HG02623 (cell line): ENCODE results near the gene MYO15A.

ENCODE experiments used
- ATAC-seq: cut with Tn5 transposase; IDR thresholded peaks from one replicate; pipeline ENCODE4 v1.9.1; 2021; ENCODE audit warnings: moderate library complexity; ENCODE audit not compliant: unreplicated experiment

The MYO15A gene

GRCh38 chr17:18156171-18156975, 47.8 kb downstream of the MYO15A start:
- no peak for ATAC-seq

GRCh38 chr17:18156976-18157280, 48.4 kb downstream of the MYO15A start:
- ATAC-seq, result no peak

DNA sequence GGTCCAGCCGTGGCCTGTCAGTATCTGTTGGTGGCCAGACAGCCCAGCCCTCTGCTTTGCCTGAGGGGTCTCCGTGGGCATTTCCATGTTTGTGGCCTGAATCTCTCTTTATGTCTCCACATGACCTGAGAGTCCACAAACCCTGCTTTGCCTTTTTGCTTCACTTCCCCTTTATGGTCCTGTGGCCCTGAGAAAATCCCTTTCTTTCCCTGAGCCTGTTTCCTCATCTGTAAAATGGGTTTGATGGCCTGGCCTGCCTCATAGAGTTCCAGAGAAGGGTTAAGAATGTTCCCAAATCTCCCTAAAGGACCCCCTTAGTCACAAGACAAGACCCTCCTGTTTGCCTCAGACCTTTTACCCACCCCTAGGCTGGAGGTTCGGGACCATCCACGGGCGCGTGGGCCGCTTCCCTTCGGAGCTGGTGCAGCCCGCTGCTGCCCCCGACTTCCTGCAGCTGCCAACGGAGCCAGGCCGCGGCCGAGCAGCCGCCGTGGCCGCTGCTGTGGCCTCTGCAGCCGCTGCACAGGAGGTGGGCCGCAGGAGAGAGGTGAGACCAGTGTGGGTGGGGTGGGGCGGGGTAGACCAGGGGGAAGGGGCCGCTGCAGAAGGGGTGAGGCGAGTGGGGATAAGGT, 48.9 kb downstream of the MYO15A start:
- no peak for ATAC-seq

DNA sequence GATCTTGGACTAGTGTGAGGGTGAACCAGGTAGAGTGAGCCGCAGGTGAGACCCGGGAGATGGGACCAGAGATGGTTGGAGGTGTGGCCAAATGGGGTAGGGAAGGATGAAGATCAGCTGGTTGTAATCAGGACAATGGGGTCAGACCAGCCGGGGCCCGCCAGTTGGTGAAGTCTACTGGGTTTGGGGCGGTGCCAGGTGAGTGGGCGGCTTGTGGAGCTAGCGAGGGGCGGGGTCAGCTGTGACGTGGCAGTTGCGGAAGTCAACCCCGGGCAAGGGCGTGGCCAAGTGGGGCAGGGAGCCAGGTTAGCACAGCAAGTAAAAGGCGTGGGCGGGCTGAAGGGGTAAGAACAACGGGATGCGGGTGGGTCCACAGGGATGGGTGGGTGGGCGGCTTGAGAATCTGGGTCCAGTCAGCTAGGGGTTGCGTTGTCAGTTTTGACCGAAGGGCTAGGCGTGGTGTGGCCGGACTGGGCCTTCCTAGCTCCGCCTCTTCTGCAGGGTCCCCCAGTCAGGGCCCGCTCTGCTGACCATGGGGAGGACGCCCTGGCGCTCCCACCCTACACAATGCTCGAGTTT, 49.6 kb downstream of the MYO15A start:
- ATAC-seq, result no peak

DNA sequence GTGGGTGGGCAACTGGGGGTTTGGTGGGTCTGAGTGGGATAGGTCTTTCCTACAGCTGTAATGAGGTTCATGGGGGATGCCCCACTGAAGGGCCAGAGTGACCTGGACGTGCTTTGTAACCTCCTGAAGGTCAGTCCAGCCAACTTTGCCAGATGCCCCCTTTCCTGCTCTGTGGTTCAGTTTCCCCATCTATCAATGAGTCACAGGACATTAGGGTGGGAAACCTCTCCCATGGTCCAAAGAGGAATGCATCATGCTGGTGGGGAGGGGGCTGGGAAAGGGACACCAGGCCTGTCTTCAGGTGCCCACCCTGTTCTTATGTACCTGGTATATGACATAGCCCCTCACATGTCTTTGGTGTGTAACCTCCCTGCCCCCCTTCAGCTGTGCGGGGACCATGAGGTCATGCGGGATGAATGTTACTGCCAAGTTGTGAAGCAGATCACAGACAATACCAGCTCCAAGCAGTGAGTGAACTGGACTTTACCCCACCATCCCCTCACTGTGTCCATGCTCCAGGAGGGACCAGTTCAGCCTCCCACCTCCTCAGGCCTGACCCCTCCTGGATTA, 51.1 kb downstream of the MYO15A start:
- ATAC-seq, result no peak

DNA sequence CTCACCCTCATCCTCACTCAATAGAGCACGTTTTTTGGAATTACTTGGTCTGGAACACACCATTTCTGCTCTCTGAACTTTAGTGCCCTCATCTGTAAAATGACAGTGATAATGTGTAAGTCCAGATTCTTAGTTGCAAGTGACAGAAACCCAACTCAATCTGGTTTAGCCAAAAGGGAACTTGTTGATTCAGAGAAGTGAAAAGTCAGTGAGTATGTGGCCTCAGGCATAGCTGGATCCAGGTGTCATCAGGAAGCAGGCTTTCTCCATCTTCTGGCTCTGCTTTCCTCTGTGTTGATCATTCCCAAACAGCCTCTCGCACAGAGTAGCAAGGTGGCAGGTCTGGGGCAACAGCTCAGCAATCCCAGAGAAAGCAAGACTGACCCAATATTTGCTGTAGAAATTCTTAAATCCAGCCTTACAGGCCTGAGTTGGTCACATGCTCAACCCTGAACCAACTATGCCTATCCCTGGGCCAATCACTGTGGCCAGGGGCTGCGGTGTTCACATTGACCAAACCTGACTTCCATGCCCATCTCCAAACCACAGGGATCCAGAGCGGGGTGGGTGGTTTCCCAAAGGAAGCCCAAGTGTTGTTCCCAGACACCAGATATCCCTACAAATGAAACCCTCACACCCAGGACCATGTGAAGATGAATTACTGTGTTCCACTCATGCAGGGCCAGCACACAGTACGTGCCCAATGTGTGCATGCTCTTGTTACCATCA, 51.7 kb downstream of the MYO15A start:
- ATAC-seq, result no peak

DNA sequence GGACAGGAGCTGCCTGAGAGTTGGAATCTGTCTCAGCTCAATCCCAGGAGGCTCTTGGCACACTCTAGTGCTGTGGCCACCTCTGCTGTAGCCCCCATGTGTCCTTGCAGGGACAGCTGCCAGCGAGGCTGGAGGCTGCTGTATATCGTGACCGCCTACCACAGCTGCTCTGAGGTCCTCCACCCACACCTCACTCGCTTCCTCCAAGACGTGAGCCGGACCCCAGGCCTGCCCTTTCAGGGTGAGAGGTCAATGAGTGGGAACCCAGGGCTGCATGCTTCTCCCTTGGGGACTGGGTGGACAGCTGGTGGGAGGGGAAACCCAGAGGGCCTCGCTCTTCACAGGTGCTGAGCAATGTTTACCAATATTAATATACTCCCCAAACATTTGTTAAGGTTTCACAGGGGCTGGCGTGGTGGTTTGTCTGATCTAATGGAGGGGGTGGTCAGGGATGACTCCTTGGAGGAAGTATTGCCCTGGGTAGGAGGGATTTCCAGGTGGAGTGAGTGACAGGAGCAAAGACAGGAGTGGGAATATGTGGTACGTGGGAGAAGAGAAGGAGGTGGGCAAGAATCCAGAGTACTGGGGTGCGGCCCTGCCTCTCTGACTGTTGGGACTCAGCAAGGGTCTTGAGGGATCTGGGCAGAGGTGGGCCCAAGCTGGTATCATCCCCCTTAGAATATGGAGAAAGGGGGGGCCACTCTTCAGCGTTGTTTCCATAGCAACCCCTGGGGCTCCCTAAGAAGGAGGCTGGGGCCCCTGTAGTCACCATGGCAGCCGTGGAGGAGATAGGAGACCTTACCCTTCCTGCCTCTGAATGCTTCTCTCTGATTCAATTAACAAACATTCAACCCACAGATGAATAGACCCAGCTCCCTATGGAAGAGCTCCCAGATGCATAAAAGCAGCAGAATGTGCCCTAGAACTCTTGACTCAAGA, 52.9 kb downstream of the MYO15A start:
- peak; percentile 38 for ATAC-seq

DNA sequence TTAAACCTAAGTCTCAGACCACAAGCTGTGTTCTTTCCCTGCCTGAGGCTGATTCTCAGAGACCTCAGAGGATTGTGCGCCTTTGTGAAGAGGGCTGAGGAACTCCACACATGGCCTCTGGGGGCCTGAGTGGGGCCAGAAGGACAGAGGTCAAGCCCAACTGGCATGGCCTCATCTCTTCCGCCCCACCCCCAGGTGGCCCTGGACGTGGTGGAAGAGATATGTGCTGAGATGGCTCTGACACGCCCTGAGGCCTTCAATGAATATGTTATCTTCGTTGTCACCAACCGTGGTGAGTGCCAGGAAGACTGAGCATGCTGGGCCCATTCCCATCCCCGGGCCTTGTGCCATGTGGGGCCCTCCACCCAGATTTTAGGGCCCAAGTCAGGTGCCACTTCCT, 55.0 kb downstream of the MYO15A start:
- ATAC-seq, result no peak

DNA sequence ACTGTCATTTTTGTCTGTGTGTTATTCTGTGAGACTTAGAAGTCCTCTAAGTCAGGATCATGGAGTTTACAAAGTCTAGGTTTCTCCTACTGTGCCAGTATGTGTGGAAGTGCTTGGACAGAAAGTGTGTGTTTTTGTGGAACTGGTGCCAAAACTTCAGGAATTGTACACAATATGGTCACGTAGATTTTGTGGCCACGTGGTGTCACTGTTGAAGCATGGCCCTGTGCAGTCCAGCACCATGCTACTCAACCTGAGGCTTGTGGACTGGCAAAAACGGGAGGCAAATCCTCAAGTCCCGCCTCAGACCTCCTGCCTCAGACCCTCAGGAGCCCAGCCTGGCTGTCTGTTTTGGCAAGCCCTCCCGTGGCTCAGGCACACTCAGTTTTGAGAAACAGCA, 58.3 kb downstream of the MYO15A start:
- no peak for ATAC-seq

DNA sequence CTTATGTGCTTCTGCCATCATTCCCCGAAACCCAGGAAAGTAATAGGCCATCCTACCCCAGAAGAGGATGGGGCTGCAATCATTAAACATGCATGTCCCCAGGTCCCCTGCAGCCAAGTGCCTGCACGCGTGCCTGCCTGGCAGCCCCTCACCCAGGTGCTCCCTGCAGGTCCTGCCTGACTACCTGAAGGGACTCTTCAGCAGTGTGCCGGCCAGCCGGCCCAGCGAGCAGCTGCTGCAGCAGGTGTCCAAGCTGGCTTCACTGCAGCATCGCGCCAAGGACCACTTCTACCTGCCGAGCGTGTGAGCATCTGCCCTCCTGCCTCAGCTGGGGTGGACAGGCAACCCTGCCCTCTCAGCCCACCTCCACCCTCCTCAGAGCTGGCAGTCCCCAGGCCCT, 58.9 kb downstream of the MYO15A start:
- no peak for ATAC-seq

DNA sequence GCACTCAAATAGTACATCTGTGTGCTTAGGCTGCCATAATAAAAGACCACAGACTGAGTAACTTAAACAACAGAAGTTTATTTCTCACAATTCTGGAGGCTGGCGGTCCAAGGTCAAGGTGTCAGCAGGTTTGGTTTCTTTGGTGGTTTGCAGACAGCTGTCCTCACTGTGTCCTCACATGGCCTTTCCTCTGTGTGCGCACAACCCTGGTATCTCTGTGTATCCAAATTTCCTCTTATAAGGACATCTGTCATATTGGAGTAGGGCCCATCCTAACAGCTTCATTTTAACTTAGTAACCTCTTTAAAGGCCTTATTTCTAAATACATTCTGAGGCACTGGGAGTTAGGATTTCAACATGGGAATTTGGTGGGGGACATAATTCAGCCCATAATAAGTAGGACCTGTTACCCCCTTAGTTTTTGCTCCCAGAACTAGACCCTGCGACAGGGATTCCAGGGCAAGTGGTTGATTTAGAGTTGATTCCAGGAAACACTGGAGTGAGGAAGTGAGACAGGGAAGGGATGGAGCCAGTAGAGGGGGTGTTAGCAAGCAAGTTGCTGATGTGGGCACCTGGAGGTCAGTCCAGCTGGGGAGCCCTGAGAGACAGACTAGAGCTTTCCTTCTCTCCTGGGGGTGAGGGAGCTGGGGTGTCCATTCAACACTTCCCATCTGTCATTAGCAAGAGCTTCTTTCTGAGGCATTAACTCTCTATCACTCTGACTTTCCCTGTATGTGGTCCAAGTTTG, 64.1 kb downstream of the MYO15A start:
- no peak for ATAC-seq

DNA sequence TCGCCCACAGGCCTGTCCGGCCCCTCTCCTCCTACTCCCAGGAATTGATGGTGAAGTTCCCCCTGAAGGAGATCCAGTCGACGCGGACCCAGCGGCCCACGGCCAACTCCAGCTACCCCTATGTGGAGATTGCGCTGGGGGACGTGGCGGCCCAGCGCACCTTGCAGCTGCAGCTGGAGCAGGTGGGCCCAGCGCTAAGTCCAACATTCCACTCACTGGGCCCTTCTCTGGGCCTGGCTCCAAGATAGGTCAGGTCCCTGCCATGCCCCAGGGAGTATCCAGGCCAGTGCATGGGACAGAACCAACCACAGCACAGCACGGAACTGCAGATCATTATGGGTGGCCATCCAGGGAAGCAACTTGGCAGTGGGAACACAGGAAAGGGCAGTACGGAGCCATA, 65.2 kb downstream of the MYO15A start:
- no peak for ATAC-seq

DNA sequence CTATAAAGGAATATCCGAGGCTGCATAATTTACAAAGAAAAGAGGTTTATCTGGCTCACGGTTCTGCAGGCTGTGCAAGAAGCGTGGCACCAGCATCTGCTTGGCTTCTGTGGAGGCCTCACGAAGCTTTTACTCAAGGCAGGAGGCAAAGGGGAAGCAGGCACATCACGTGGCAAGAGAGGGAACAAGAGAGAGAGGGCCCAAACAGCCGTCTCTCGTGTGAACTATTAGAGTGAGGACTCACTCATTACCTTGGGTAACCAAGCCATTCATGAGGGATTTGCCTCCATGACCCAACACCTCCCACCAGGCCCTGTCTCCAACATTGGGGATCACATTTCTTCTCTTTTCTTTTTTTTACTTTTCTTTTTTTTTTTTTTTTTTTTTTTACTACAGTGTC, 67.6 kb downstream of the MYO15A start:
- no peak for ATAC-seq

DNA sequence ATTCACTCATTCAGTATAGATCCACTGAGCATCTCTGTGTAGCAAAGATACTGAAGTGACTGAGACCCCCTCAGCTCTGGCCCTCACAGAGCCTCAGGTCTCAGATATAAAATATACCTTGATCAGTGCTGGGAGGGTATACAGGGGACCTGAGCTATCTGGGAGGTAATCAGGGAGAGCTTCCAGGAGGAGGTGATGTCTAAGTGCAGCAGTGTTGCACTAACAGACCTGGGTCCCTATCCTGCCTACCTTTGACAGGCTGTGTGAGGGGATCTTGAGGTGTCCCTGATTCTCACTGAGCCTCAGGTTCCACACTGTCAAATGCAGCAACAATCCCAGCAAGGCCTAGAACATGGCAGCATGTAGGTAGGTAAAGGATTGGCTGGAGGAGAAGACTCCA, 68.6 kb downstream of the MYO15A start:
- no peak for ATAC-seq

DNA sequence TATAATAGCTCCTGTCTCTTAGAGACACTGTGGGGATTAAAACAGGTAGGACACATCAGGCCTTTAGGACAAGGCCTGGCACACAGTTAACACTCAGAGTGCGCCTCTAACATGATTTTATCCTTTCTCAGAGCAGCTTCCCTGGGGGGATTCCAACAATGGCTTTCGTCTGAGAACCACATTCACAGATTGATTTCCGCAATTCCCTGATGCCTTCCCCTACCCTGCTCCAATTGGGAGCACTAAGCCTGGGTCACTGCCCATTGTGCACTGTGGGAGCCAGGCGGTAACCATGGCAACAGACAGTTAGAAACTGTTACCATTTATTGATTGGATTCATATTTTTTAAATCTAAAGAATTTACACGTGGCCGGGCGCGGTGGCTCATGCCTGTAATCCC, 69.2 kb downstream of the MYO15A start:
- ATAC-seq, result no peak

DNA sequence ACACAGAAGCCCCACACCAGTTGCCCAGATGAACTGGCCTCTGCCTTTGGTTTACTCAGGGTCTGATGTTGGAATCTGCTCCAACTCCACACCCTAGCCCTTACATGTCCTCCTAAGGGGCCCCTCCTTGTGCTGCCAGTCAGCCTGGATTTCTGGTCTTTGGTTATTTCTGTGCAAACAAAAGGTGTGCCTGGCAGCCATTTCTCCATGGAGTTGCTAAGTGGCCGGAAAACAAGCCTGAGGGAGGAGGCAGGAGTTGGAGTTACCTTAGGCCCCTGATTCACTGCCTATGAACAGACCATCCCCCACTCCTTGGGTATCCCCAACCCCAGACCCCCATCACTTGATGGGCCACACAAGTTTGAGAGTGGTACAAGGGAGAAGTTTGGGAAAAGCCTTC, 70.6 kb downstream of the MYO15A start:
- ATAC-seq, result no peak

GRCh38 chr17:18179804-18180203, 71.2 kb downstream of the MYO15A start:
- no peak for ATAC-seq

DNA sequence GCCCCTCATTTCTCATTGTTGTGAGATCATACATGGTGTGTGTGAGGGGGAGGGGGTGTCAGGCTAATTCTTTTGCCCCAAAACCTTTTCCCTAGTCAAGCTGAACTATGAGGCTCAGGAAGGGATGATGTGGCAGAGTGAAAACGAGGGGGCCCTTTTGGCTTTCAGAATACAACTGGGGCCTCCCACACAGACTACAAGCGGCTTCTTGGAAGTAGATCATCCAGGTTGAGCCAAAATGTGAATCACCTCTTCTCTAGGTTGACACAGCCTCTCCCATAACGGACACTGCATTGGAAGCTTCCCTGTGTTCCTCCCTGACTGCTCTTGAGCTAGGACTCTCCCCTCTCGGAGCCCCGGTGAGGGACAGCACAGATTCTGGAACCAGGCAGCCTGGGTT, 72.8 kb downstream of the MYO15A start:
- no peak for ATAC-seq

- ATAC-seq, result no peak
These were observed 73.8 kb downstream of the MYO15A start for GRCh38 chr17:18182110-18182977.
